Measurements from ENCODE around the gene APLP1. TPM values are rescaled to one million over a fixed set of nuclear protein-coding genes. Genes with fewer than 3 reads are reported as not detected.
"Not testable (repeated sequence)": the region's sequence is repeated elsewhere in the genome, so short reads cannot be mapped to it uniquely, and the experiment has no call there.

APLP1 gene
- 53.9 and 58.7 TPM in 2 replicates for total RNA-seq (2014; rRNA removed; shearing (Covaris generic); ENCODE audit: low replicate concordance)

DNA sequence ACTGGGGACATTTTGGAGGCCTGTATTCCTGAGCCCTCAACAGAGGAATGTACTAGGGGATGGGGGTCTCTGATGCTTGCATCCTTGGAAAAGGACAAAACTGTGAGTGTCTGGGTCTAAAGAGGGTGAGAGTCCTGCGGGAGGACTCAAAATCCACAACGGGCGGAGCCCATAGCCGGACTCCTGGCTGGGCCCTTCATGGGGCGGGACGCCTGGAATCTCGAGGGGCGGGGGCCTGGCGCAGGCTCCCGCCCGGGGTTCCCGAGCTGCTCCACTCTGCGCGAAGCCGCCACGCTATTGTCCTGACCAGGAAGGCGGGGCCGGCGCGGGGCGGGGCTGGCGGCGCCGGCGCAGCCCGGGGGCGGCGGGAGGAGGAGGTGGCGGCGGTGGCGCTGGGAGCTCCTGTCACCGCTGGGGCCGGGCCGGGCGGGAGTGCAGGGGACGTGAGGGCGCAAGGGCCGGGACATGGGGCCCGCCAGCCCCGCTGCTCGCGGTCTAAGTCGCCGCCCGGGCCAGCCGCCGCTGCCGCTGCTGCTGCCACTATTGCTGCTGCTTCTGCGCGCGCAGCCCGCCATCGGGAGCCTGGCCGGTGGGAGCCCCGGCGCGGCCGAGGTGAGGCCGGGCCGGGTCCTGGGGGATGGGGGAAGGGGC is at the start of gene APLP1:
Gene APLP1 (plus strand): TSS at position 403 of the 651 bp plus-strand sequence. CDS start 63 bp downstream, at position 466.
- DNase-seq (ENCODE audit: low read depth) = peak; percentile 44

GRCh38 chr19:35822579-35822978 is 45.8 kb upstream of the APLP1 start:
- no peak for DNase-seq (ENCODE audit: low read depth)
- in situ Hi-C loops (cut with HindIII; ENCODE audit: low pct_unique_long_range_greater_than_20kb, low sequenced_read_pairs) = no loop called here

More for the DNA sequence above, at the start of gene APLP1:
- in situ Hi-C loops (cut with HindIII; ENCODE audit: low pct_unique_long_range_greater_than_20kb, low sequenced_read_pairs) = no loop called here

DNA sequence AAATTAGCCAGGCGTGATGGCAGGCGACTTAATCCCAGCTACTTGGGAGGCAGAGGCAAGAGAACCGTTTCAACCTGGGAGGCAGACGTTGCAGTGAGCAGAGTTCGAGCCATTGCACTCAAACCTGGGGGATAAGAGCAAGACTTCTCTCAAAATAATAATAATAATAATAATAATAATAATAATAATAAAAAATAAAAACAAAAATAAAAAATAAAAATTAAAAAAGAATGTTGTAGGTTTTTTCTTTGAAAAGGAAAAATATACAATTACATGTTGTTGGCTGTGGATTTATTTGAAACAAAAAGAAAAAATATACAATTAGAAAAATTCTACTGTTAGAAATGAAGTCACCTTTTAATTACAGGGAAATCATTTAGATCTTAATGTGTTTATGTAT is 44.2 kb upstream of the APLP1 start:
- in situ Hi-C loops (cut with HindIII; ENCODE audit: low pct_unique_long_range_greater_than_20kb, low sequenced_read_pairs) = no loop called here
- DNase-seq (ENCODE audit: low read depth) = no peak

DNA sequence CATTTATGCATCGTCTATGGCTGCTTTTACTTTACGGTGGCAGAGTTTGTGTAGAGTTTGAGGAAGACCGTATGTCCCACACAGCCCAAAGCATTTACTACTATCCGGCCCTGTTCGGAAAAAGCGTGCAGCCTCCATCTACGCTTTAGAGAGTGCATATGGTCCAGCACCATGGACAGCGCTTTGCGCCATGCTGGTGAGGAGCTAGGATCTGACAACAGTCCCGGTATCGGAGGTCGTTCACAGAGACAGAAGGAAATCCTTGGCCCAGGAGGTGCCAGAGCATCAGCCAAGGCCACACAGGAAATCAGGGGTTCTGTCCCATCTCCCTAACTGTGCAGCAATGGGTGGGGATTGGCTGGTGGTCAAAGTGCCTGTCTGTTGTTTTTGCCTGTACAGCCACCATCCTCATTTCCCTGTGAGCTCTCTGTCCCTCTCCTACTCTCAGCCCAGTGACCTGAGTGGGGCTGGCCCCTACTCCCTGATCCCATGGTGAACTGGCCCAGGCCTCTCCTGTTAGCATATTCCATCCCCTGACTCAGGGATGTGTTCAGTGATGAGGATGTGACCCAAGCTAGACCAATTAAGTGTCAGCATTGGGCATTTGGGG is 39.6 kb upstream of the APLP1 start:
- in situ Hi-C loops (cut with HindIII; ENCODE audit: low pct_unique_long_range_greater_than_20kb, low sequenced_read_pairs) = no loop called here
- DNase-seq (ENCODE audit: low read depth) = peak; percentile 50

- DNase-seq (ENCODE audit: low read depth) = no peak
- in situ Hi-C loops (cut with HindIII; ENCODE audit: low pct_unique_long_range_greater_than_20kb, low sequenced_read_pairs) = no loop called here
Measured at GRCh38 chr19:35830986-35831385, 37.4 kb upstream of the APLP1 start.

DNA sequence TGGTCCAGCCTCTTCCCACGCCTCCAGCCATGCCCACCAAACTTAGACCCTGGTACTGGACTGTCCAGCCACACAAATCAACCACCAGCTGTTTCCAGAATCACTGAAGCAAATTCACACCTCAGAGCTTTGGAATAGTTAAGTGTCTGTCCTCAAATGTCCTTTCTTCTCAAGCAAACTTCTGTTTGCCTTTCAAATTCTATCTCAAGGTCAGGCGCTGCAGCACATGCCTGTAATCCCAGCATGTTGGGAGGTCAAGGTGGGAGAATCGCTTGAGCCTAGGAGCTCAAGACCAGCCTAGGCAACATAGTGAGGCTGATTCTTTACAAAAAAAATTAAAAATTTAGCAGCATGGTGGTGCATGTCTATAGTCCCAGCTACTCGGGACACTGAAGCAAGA is 36.3 kb upstream of the APLP1 start:
- no peak for DNase-seq (ENCODE audit: low read depth)
- in situ Hi-C loops (cut with HindIII; ENCODE audit: low pct_unique_long_range_greater_than_20kb, low sequenced_read_pairs) = no loop called here

GRCh38 chr19:35833972-35834371 is 34.4 kb upstream of the APLP1 start:
- in situ Hi-C loops (cut with HindIII; ENCODE audit: low pct_unique_long_range_greater_than_20kb, low sequenced_read_pairs) = no loop called here
- DNase-seq (ENCODE audit: low read depth) = no peak

- DNase-seq (ENCODE audit: low read depth); in situ Hi-C loops (cut with HindIII; ENCODE audit: low pct_unique_long_range_greater_than_20kb, low sequenced_read_pairs): not testable (repeated sequence)
Measured at GRCh38 chr19:35836096-35836495, 32.3 kb upstream of the APLP1 start.

- in situ Hi-C loops (cut with HindIII; ENCODE audit: low pct_unique_long_range_greater_than_20kb, low sequenced_read_pairs) = no loop called here
Measured at GRCh38 chr19:35841961-35842595, 26.3 kb upstream of the APLP1 start.

GRCh38 chr19:35842666-35843272 is 25.6 kb upstream of the APLP1 start:
- in situ Hi-C loops (cut with HindIII; ENCODE audit: low pct_unique_long_range_greater_than_20kb, low sequenced_read_pairs) = no loop called here
- no peak for DNase-seq (ENCODE audit: low read depth)

More at GRCh38 chr19:35841961-35842595, 26.3 kb upstream of the APLP1 start:
- DNase-seq (ENCODE audit: low read depth) = no peak

- peak; percentile 72 for DNase-seq (ENCODE audit: low read depth)
- in situ Hi-C loops (cut with HindIII; ENCODE audit: low pct_unique_long_range_greater_than_20kb, low sequenced_read_pairs) = no loop called here
Measured at GRCh38 chr19:35843676-35844481, 24.5 kb upstream of the APLP1 start.

- DNase-seq (ENCODE audit: low read depth) = no peak
- in situ Hi-C loops (cut with HindIII; ENCODE audit: low pct_unique_long_range_greater_than_20kb, low sequenced_read_pairs) = no loop called here
Measured at GRCh38 chr19:35844482-35845214, 23.7 kb upstream of the APLP1 start.

DNA sequence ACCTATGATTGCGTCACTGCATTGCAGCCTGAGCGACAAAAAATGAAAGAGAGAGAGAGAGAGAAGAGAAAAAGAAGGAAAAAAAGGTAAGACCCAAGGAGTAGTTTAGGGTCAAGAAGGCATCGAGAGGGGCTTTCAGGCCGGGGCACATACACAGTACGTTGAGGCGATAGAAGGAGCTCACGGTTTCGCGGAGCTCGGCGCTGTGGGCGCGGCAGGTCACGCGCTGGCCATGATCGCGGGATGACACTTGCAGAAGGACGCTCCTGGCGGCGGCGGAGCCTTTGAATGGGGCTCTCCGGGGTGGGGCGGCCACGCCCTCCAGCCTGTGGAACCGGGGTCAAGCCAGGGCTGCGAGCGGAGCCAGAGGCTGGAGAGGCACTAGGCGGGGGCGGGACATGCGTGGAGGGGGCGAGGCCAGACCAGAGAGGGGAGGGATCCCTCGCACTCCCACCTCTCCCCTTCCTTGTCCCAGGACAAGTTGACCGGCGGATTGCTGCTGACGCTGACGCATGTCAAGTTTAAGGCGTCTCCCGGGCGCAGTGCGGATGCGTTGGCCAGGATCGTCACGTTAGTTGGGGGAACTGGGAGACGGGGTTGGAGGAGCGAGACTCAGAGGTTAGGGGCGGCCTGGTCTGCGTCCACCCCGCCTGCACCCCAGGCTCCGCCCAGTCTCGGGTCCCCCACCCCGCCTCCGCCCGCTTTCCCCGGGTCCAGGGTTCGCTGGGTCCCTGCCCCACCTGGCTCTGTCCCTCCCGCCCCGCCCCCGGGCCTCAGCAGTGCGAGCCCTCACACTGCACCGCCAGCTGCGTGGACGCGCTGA is 22.9 kb upstream of the APLP1 start:
- DNase-seq (ENCODE audit: low read depth) = peak; percentile 87

DNA sequence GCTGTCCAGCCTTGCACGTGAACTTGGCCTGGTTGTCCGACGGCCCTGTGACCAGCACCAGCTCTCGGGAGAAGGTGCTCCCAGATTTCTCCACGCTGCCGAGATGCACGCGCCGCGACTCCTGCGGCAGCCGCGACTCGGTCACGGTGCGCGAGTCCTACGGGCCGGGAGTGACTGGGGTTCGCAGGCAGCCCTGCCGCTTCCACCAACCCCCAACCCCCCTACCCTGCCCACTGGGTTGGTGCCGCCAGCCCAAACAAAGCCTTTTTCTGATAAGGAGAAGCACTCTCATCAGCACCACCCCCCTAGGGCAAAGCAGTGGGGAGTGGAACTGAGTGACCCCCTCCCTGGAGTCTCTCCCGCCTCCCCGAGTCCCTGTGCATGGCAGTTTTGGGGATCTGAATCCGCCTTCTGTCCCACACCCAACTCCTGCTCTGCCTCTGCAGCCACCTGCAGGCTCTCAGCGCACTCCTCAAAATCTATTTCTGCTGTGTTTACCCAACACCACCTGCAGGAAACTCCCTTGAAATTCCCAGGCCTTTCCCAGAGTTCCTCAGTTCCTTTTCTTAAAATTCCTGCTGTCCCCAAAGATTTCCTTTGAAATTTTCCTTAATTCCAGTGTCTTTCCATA is 22.2 kb upstream of the APLP1 start:
- in situ Hi-C loops (cut with HindIII; ENCODE audit: low pct_unique_long_range_greater_than_20kb, low sequenced_read_pairs) = no loop called here
- DNase-seq (ENCODE audit: low read depth) = peak; percentile 21

More for the DNA sequence above, 22.9 kb upstream of the APLP1 start:
- in situ Hi-C loops (cut with HindIII; ENCODE audit: low pct_unique_long_range_greater_than_20kb, low sequenced_read_pairs) = no loop called here

- in situ Hi-C loops (cut with HindIII; ENCODE audit: low pct_unique_long_range_greater_than_20kb, low sequenced_read_pairs) = no loop called here
- DNase-seq (ENCODE audit: low read depth) = no peak
Measured at GRCh38 chr19:35847911-35848310, 20.5 kb upstream of the APLP1 start.

DNA sequence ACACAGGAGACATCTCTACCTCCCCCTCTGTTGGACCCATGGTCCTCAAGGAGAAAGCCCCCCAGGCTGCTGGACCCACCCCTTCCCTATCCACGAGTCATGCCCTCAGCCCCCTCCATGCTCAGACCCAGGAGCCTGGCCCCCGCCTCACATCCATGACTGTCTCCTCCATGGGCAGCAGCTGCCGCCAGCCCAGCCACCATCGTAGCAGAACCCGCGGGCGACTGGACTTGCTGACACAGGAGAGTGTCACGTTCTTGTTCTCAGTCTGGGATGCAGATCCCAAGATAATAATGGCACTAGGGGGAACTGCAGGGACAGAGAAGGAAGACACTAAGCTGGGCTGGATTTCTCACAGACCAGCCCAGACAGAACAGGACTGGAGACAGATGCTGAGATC is 19.9 kb upstream of the APLP1 start:
- in situ Hi-C loops (cut with HindIII; ENCODE audit: low pct_unique_long_range_greater_than_20kb, low sequenced_read_pairs) = no loop called here
- DNase-seq (ENCODE audit: low read depth) = no peak

Measured in Caki2 (cell line).